Measurements from ENCODE around the gene REXO2.

DNA sequence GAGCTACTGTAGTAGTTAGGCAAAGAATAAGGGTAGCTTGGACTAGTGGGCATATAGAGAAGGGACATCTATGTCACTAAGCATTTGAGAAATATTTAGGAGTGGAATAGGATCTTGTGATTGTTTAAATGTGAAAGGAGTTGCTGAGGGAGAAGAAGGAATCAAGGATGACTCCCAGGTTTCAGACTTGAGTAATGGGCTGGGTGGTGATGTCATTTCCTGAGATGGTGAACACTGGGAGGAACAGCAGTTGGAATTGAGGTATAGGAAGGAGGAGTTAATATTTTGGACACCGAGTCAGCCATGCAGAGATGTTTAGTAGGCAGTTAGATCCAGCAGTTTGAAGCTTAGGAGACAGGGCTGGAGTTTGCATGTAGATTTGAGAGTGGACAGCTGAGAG lies 40.1 kb downstream of the REXO2 start:
- TF ChIP-seq, protein P1, sequence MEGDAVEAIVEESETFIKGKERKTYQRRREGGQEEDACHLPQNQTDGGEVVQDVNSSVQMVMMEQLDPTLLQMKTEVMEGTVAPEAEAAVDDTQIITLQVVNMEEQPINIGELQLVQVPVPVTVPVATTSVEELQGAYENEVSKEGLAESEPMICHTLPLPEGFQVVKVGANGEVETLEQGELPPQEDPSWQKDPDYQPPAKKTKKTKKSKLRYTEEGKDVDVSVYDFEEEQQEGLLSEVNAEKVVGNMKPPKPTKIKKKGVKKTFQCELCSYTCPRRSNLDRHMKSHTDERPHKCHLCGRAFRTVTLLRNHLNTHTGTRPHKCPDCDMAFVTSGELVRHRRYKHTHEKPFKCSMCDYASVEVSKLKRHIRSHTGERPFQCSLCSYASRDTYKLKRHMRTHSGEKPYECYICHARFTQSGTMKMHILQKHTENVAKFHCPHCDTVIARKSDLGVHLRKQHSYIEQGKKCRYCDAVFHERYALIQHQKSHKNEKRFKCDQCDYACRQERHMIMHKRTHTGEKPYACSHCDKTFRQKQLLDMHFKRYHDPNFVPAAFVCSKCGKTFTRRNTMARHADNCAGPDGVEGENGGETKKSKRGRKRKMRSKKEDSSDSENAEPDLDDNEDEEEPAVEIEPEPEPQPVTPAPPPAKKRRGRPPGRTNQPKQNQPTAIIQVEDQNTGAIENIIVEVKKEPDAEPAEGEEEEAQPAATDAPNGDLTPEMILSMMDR (conservative IDR thresholded peaks at IDR 0.05; ENCODE audit: low read length): no peak
- no peak for TF ChIP-seq EZH2phosphoT487 (IDR thresholded peaks at IDR 0.05; ENCODE audit: borderline replicate concordance, low read depth, low read length)
